ENCODE data around the gene P3R3URF. TPM values are rescaled to one million over a fixed set of nuclear protein-coding genes. Genes with fewer than 3 reads are reported as not detected.

The P3R3URF gene
- total and polyA plus RNA-seq, 10 donors: not detected

DNA sequence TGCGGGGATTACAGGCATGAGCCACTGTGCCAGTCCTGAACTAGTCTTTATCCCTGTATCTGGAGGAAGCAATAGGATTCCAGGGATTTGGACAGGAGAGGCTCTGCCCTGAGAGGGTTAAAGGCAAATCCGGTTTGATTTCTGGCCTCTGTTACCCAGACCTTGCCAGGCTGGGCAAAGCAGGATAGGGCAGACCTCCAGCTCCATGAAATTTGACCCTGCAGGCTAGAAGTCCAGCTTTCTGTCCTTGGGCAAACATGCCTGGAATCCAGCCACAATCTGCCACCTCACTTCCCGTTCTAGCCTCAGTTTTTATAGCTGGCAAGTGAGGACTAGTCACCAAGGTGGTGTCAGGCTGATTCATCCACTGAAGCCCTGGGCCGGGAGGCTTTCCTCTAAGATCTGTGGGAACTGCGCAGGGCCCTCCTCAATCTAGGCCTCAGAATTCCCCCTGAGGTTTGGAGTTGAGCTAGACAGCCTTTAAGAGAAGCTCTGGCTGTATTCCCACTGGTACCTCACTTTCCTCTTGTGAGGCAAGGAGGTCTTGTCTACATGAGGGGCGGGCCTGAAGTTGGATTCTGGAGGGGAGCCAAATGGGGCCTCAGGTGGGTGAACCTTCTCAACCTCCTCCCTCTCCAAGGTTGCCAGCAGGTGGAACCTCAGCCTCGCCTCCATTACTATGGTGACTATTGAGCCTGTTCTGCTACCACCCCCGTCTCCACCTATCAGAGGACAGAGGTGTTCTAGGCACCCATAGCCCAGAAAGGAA lies 7.0 kb upstream of the P3R3URF start:
- intact Hi-C loops (cut with DNase I; ENCODE audit: low total_unique reads): no loop called here
- H3K27me3 ChIP-seq (replicated peaks in 1 of 7): peaks cover 0 to 5% (median 0%) of the 10 kb centered on the region in 7 donors
- H3K4me1 ChIP-seq: peaks cover 12 to 68% (median 40%) of the 10 kb centered on the region in 6 donors
- WGBS, 5 donors: 67 to 77% (median 73%) methylated on average over 8 of the region's 8 CpGs
- peaks cover 0 to 15% (median 0%) of the 10 kb centered on the region in 6 donors for H3K36me3 ChIP-seq
- DNase-seq: no peak
- H3K27ac ChIP-seq: peak overlapping the region in 7 of 8 donors; percentile 46 to 78 (median 76)
- no peak overlapping the region for H3K4me3 ChIP-seq
- no peaks in the 10 kb centered on the region for H3K9me3 ChIP-seq
- TF ChIP-seq CTCF (IDR thresholded peaks at IDR 0.05 in 8 of 11, conservative IDR thresholded peaks at IDR 0.05 in 3 of 11) (no peak), POLR2A (IDR thresholded peaks at IDR 0.05) (no peak), POLR2AphosphoS5 (IDR thresholded peaks at IDR 0.05) (peak in 2 of 3 donors; percentile 60 to 75)

GRCh38 chr1:46181343-46182260 lies 5.3 kb upstream of the P3R3URF start:
- Histone ChIP-seq H3K9me3 (no peaks in the 10 kb centered on the region), H3K36me3 (no peaks in the 10 kb centered on the region), H3K27me3 (replicated peaks in 1 of 7) (peaks cover 0 to 5% (median 0%) of the 10 kb centered on the region in 7 donors), H3K4me3 (no peak overlapping the region), H3K4me1 (peaks cover 12 to 68% (median 42%) of the 10 kb centered on the region in 6 donors), H3K27ac (peak overlapping the region in 6 of 8 donors; percentile 4 to 77 (median 53))
- WGBS, 5 donors: 53 to 68% (median 67%) methylated on average over 10 of the region's 10 CpGs
- intact Hi-C loops (cut with DNase I; ENCODE audit: low total_unique reads): no loop called here
- TF ChIP-seq POLR2AphosphoS5 (IDR thresholded peaks at IDR 0.05) (no peak), POLR2A (IDR thresholded peaks at IDR 0.05) (no peak), CTCF (IDR thresholded peaks at IDR 0.05 in 8 of 11, conservative IDR thresholded peaks at IDR 0.05 in 3 of 11) (no peak)
- no peak for DNase-seq

GRCh38 chr1:46180082-46180616 lies 3.9 kb upstream of the P3R3URF start:
- Histone ChIP-seq H3K4me1 (peaks cover 12 to 72% (median 42%) of the 10 kb centered on the region in 6 donors), H3K27me3 (replicated peaks in 1 of 7) (peaks cover 0 to 5% (median 0%) of the 10 kb centered on the region in 7 donors), H3K9me3 (no peaks in the 10 kb centered on the region), H3K27ac (peak overlapping the region in 1 of 8 donors; percentile 60), H3K36me3 (no peaks in the 10 kb centered on the region), H3K4me3 (no peak overlapping the region)
- 59 to 74% (median 66%) methylated on average over 11 to 12 of the region's 12 CpGs for WGBS, 5 donors
- TF ChIP-seq POLR2AphosphoS5 (IDR thresholded peaks at IDR 0.05) (no peak), POLR2A (IDR thresholded peaks at IDR 0.05) (no peak), CTCF (IDR thresholded peaks at IDR 0.05 in 8 of 11, conservative IDR thresholded peaks at IDR 0.05 in 3 of 11) (no peak)
- intact Hi-C loops (cut with DNase I; ENCODE audit: low total_unique reads): no loop called here
- no peak for DNase-seq
